HuH-7.5 (cell line): ENCODE measurements around the gene PIGM.

Experiments
- DNase-seq: peaks from one replicate; pipeline ENCODE4 v3.0.0; 2011; ENCODE audit warnings: low spot score

The PIGM gene

GRCh38 chr1:159989581-159989980, 42.2 kb downstream of the PIGM start:
- no peak for DNase-seq

- DNase-seq, result no peak
Measured at GRCh38 chr1:159988006-159988405, 43.8 kb downstream of the PIGM start.

GRCh38 chr1:159987186-159987585, 44.6 kb downstream of the PIGM start:
- no peak for DNase-seq

- DNase-seq, result no peak
Measured at GRCh38 chr1:159986531-159986930, 45.3 kb downstream of the PIGM start.

- DNase-seq, result no peak
Measured at GRCh38 chr1:159986093-159986492, 45.7 kb downstream of the PIGM start.

- no peak for DNase-seq
Measured at GRCh38 chr1:159985473-159985872, 46.3 kb downstream of the PIGM start.

- DNase-seq, result no peak
Measured at GRCh38 chr1:159983681-159984080, 48.1 kb downstream of the PIGM start.

GRCh38 chr1:159982280-159982679, 49.5 kb downstream of the PIGM start:
- DNase-seq, result no peak

- DNase-seq, result no peak
Measured at GRCh38 chr1:159981351-159982055, 50.3 kb downstream of the PIGM start.

- no peak for DNase-seq
Measured at GRCh38 chr1:159980786-159981185, 51.0 kb downstream of the PIGM start.

GRCh38 chr1:159980076-159980475, 51.7 kb downstream of the PIGM start:
- no peak for DNase-seq

GRCh38 chr1:159979257-159979656, 52.5 kb downstream of the PIGM start:
- no peak for DNase-seq

GRCh38 chr1:159978107-159978398, 53.7 kb downstream of the PIGM start:
- DNase-seq, result no peak

- no peak for DNase-seq
Measured at GRCh38 chr1:159977364-159978106, 54.3 kb downstream of the PIGM start.
